Activated CD4-positive, alpha-beta T cell treated with anti-CD3 and anti-CD28 coated beads, Interleukin-2, amount 10 ng/mL, durations not matched to agents 7 days and 5 days (primary cell): ENCODE data around the gene DNALI1. TPM values are rescaled to one million over a fixed set of nuclear protein-coding genes. Genes with fewer than 3 reads are reported as not detected.

Experiments
- CTCF ChIA-PET: fragments of 350-600 bp; sonication (Branson Sonifier 250); formaldehyde crosslinking; loops from one replicate; lab custom pipeline; 2021; ENCODE audit warnings: antibody characterized with exemption; lab: Charles Lee
- POLR2A ChIA-PET: fragments of 350-600 bp; sonication (Branson Sonifier 250); formaldehyde crosslinking; loops from one replicate; lab custom pipeline; 2021; ENCODE audit warnings: antibody characterized with exemption; lab: Charles Lee
- DNase-seq: peaks from one replicate; pipeline ENCODE4 v3.0.0-alpha.2; 2020
- H3K27ac Mint-ChIP-seq: one replicate; pipeline ENCODE4 v1.8.0; 2021; ENCODE audit warnings: mild to moderate bottlenecking, moderate library complexity, mixed read lengths
- H3K27me3 Mint-ChIP-seq: one replicate; pipeline ENCODE4 v1.8.0; 2021; ENCODE audit warnings: mixed read lengths
- H3K36me3 Mint-ChIP-seq: one replicate; pipeline ENCODE4 v1.8.0; 2021; ENCODE audit warnings: low read depth, mixed read lengths
- H3K4me1 Mint-ChIP-seq: one replicate; pipeline ENCODE4 v1.8.0; 2021; ENCODE audit warnings: mixed read lengths
- H3K4me3 Mint-ChIP-seq: one replicate; pipeline ENCODE4 v1.8.0; 2021; ENCODE audit warnings: mild to moderate bottlenecking, moderate library complexity, mixed read lengths
- H3K9me3 Mint-ChIP-seq: one replicate; pipeline ENCODE4 v1.8.0; 2021; ENCODE audit warnings: mixed read lengths
- total RNA-seq, 2 experiments: library from RNA; stranded (reverse); gene quantifications; one replicate each; pipeline ENCODE4 v1.2.3, GENCODE V29; 2021

Gene DNALI1
- total RNA-seq, 2 experiments from 2014 or later = 0.40 to 0.47 TPM

DNA sequence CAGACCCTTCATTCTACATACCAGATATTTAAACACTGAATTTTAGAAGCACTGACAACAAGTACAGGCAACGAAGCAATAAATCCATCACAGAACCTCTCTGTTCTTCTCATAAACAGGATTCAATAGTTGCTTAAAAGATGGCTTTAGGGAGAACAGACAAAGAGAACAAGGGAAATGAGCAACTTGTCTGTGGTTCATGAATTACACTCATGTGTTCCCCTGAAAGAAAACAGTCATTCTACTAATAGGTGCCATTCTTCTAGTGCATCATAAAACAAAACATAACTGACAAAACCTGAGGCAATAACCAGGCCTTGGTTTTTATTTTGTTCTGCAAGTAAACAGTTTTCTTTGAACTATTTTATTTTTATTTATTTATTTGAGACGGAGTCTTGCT, 32.2 kb downstream of the DNALI1 start:
- ChIA-PET POLR2A (no interaction called here), CTCF (interaction anchor here (0.6 kb wide), 1 partner anchor 51 kb away, joined by 3 read pairs; no protein-coding TSS in a partner anchor)
- H3K27me3 Mint-ChIP-seq = no peaks in the 10 kb centered on the region
- no peaks in the 10 kb centered on the region for H3K9me3 Mint-ChIP-seq
- H3K36me3 Mint-ChIP-seq = peaks cover 56% of the 10 kb centered on the region
- no peak overlapping the region for H3K4me3 Mint-ChIP-seq
- peaks cover 15% of the 10 kb centered on the region for H3K4me1 Mint-ChIP-seq
- DNase-seq = no peak
- no peak overlapping the region for H3K27ac Mint-ChIP-seq

GRCh38 chr1:37593726-37594125, 37.0 kb downstream of the DNALI1 start:
- Mint-ChIP-seq H3K9me3 (no peaks in the 10 kb centered on the region), H3K27me3 (no peaks in the 10 kb centered on the region), H3K4me3 (peak overlapping the region; percentile 44), H3K4me1 (peaks cover 25% of the 10 kb centered on the region), H3K36me3 (peaks cover 31% of the 10 kb centered on the region), H3K27ac (peak overlapping the region; percentile 13)
- ChIA-PET POLR2A (no interaction called here), CTCF (interaction anchor here (1.0 kb wide), 1 partner anchor 10 kb away, joined by 3 read pairs; no protein-coding TSS in a partner anchor)
- DNase-seq = no peak

DNA sequence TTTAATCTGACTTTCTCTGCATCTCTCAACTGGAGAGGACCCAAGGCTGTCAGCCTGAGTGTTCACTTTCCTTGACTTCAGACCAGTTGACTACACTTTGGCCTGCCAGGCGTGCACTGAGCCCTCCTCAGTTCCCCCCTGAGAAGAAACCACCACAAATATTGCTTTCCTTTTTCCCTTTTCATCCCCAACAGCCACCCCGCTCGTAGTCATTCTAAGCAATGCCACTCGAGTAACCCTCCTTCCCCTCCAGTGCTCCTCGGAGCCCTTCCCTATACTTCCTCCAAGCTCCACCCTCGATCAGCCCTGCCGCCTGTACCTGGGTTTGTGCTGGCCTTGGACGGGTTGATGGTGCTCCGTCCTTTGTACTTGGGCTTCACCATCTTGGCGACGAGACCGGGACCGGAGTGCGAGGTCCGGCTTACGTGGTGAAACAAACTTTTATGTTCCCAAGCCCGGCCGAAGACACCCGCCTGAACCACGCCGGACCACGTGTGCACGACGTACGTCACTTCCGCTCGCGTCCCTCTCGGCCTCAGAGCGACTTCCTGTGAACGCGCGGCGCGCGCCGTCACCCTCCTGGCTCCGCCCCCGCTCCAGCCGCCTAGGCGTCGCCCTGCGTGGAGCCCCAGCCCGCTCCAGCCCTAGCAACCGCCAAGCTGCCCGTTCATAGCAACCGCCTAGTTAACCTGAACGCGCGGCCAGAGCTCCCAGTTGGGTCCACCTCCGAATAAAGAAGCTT, 38.9 kb downstream of the DNALI1 start, which contains the start of gene GNL2:
TSS of gene GNL2 (minus strand) at position 498 of the 742 bp plus-strand sequence. CDS start at position 383, 115 bp downstream.
- H3K27ac Mint-ChIP-seq = peak within 1 kb of the TSS; percentile 97
- peak; percentile 96 for DNase-seq
- H3K27me3 Mint-ChIP-seq = peaks cover 2% of the 10 kb centered on the region
- peaks cover 25% of the 10 kb centered on the region for H3K4me1 Mint-ChIP-seq
- peak within 1 kb of the TSS; percentile 96 for H3K4me3 Mint-ChIP-seq
- ChIA-PET POLR2A (no interaction called here), CTCF (interaction anchor here (0.6 to 1.8 kb wide), 5 partner anchors 78 to 264 kb away, joined by 3 to 10 read pairs (median 4); partner anchors contain the start of genes MEAF6 and MTF1)
- peaks cover 20% of the 10 kb centered on the region for H3K36me3 Mint-ChIP-seq
- no peaks in the 10 kb centered on the region for H3K9me3 Mint-ChIP-seq

- POLR2A ChIA-PET = no interaction called here
- H3K27me3 Mint-ChIP-seq = peaks cover 7% of the 10 kb centered on the region
- no peak for DNase-seq
- CTCF ChIA-PET = interaction anchor here (1.0 to 1.8 kb wide), 4 partner anchors 81 to 263 kb away, joined by 3 to 10 read pairs (median 4); partner anchors contain the start of genes MEAF6 and MTF1
- no peaks in the 10 kb centered on the region for H3K9me3 Mint-ChIP-seq
- H3K36me3 Mint-ChIP-seq = peaks cover 14% of the 10 kb centered on the region
- H3K4me3 Mint-ChIP-seq = peak overlapping the region; percentile 96
- H3K4me1 Mint-ChIP-seq = peaks cover 25% of the 10 kb centered on the region
- H3K27ac Mint-ChIP-seq = peak overlapping the region; percentile 97
Measured at GRCh38 chr1:37596182-37596667, 39.5 kb downstream of the DNALI1 start.

GRCh38 chr1:37599940-37600339, 43.2 kb downstream of the DNALI1 start:
- H3K9me3 Mint-ChIP-seq = no peaks in the 10 kb centered on the region
- no peaks in the 10 kb centered on the region for H3K36me3 Mint-ChIP-seq
- peaks cover 6% of the 10 kb centered on the region for H3K4me1 Mint-ChIP-seq
- H3K4me3 Mint-ChIP-seq = no peak overlapping the region
- H3K27me3 Mint-ChIP-seq = peaks cover 29% of the 10 kb centered on the region
- POLR2A ChIA-PET = no interaction called here
- CTCF ChIA-PET = interaction anchor here (1.2 to 1.5 kb wide), 3 partner anchors 14 to 260 kb away, joined by 3 to 4 read pairs (median 3); partner anchors contain the start of gene MTF1
- no peak overlapping the region for H3K27ac Mint-ChIP-seq
- no peak for DNase-seq

DNA sequence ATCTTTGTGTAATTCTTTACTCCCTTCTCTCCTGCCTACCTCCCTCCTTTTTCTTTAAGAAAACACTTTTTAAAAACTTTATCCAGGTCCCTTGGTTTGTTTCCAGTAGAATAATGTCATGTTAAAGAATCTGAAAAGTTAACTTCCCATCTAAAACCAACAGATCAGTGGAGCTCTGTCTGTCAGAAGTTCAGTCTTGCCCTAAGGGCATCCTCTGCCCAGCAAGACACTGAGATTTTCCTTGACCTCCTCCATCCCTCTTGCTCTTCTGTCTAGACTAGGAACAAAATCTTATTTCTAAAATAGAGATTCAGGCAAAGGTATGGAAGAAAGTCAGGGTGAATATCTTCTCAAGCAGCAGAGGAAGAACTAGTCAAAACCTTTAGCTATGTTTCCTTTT, 44.7 kb downstream of the DNALI1 start:
- H3K27ac Mint-ChIP-seq = no peak overlapping the region
- no peaks in the 10 kb centered on the region for H3K4me1 Mint-ChIP-seq
- no peaks in the 10 kb centered on the region for H3K9me3 Mint-ChIP-seq
- peaks cover 33% of the 10 kb centered on the region for H3K27me3 Mint-ChIP-seq
- DNase-seq = no peak
- CTCF ChIA-PET = interaction anchor here (0.6 to 2.0 kb wide), 2 partner anchors 14 to 87 kb away, joined by 6 to 7 read pairs; no protein-coding TSS in a partner anchor
- POLR2A ChIA-PET = no interaction called here
- H3K4me3 Mint-ChIP-seq = no peak overlapping the region
- no peaks in the 10 kb centered on the region for H3K36me3 Mint-ChIP-seq

DNA sequence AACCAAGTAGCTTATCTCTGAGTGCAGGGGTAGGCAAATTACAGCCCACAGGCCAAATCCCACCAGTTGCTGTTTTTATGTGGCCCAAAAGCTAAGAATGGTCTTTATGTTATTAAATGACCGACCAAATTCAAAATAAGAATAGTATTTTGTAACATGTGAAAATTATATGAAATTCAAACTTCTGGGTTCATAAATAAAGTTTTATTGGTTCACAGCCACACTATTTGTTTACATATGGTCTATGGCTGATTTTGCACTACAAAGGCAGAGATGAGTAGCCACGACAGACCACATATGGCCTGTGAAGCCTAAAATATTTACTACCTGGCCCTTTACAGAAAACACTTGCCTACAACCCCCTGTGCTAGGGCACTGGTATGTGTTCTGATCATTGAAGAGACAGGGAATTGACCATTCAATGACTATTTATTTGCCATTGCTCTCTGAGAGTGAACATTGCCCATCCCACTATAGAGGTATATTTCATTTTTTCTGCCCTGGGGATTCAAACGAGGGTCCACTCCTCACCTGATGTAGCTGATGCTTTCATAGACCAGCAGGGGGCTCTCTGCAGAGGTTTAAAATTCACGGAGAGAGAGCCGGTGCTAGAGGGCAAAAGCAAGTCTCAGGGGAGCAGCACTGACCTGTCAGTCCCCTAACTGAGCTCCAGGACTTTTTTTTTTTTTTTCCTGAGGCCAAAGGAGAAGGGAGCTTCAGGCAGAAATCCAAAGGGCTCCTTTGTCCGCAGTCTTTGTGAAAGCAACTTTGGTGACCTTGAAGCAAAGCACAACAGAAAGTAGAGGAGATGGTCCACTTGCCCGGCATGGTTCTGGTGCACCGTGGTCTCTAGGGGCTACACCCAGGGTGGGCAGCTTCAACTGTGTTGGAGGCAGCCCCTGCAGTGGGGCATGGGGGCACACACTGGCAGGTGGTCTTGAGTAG, 46.3 kb downstream of the DNALI1 start:
- ChIA-PET POLR2A (interaction anchor here (0.6 kb wide), 1 partner anchor 81 kb away, joined by 13 read pairs; no protein-coding TSS in a partner anchor), CTCF (interaction anchor here (0.5 to 2.0 kb wide), 14 partner anchors 8 to 1425 kb away, joined by 3 to 9 read pairs (median 4); partner anchors contain the start of gene CDCA8)
- DNase-seq = peak; percentile 58
- Mint-ChIP-seq H3K36me3 (no peaks in the 10 kb centered on the region), H3K4me3 (no peak overlapping the region), H3K27me3 (peaks cover 33% of the 10 kb centered on the region), H3K4me1 (no peaks in the 10 kb centered on the region), H3K27ac (no peak overlapping the region), H3K9me3 (no peaks in the 10 kb centered on the region)

- ChIA-PET POLR2A (no interaction called here), CTCF (interaction anchor here (1.0 kb wide), 1 partner anchor 77 kb away, joined by 3 read pairs; no protein-coding TSS in a partner anchor)
- Mint-ChIP-seq H3K4me1 (no peaks in the 10 kb centered on the region), H3K27me3 (peaks cover 31% of the 10 kb centered on the region), H3K4me3 (no peak overlapping the region), H3K36me3 (no peaks in the 10 kb centered on the region), H3K9me3 (no peaks in the 10 kb centered on the region), H3K27ac (no peak overlapping the region)
- no peak for DNase-seq
Measured at GRCh38 chr1:37605061-37605650, 48.4 kb downstream of the DNALI1 start.

DNA sequence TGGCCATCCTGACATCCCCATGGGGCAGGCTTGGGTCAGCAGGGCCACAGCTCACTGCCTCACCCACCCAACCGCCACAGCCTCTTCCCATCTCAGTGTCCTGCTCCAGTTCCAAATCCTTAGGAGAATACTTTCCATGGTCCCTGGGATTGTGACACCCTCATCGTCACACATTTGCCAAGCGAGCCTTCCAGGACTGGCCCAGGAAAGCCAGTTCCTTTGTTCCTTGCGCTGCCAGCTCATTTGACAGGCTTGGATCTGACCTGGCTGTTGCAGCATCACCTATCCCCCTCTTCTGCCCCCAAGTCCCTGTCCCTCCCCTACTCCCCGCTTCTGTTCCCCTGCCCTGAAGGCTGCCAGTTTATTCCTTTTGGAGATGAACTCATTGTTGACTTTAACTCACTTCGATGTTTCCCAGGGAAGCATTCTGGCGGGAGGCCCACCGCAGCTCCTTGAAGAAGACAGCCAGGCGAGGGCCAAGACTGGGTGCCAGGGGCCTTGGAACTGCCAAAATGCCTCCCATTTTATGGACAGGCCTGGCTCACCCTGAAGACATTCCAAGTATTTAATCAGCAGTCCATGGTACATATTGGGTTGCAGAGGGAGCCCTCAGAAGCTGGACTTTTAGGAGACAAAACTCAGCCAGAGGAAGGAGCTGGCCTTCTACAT, 49.2 kb downstream of the DNALI1 start:
- Mint-ChIP-seq H3K4me1 (no peaks in the 10 kb centered on the region), H3K9me3 (no peaks in the 10 kb centered on the region), H3K27ac (no peak overlapping the region), H3K27me3 (peaks cover 29% of the 10 kb centered on the region), H3K36me3 (no peaks in the 10 kb centered on the region), H3K4me3 (no peak overlapping the region)
- no peak for DNase-seq
- ChIA-PET CTCF (interaction anchor here (0.9 to 1.0 kb wide), 2 partner anchors 76 to 84 kb away, joined by 3 read pairs; a partner anchor contains a TSS), POLR2A (no interaction called here)

DNA sequence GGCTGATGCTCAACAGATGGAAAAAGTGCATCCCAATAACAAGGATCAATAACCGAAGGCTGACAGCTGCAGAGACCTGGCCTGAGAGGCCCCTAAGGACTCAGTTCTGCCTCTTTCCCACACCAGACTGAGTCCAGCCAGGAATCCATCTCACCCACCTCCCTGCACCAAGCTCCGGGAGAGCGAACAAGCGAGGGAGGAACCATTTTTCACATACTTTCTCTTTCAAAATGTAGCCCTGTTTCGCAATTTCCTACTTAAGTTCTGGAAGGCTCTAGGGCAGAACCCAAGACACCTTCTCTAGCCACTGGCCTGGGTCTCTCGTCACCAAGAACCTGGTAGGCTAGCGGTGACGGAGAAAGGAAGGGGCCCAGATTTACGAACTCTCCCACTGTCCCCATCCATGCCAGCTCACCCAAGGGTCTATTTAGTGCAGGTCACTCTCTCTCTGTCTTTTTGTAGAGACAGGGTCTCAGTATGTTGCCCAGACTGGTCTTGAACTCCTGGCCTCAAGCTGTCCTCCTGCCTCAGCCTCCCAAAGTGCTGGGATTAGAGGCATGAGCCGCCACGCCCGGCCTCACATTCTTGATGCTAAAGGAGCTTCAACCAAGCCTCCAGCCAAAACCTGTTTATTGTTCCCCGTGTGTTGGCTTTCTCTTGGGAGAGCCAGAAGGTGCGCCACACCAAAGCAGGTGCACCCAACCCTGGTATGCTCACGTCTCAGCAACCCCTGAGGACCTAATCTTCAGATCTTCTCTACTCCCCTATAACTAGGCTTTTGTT, 49.9 kb downstream of the DNALI1 start:
- no peak for DNase-seq
- H3K4me3 Mint-ChIP-seq = no peak overlapping the region
- H3K27me3 Mint-ChIP-seq = peaks cover 21% of the 10 kb centered on the region
- H3K9me3 Mint-ChIP-seq = no peaks in the 10 kb centered on the region
- no peak overlapping the region for H3K27ac Mint-ChIP-seq
- ChIA-PET POLR2A (interaction anchor here (0.7 kb wide), 1 partner anchor 9 kb away, joined by 3 read pairs; no protein-coding TSS in a partner anchor), CTCF (interaction anchor here (0.9 to 1.0 kb wide), 2 partner anchors 75 to 84 kb away, joined by 3 read pairs; a partner anchor contains a TSS)
- no peaks in the 10 kb centered on the region for H3K4me1 Mint-ChIP-seq
- H3K36me3 Mint-ChIP-seq = no peaks in the 10 kb centered on the region

DNA sequence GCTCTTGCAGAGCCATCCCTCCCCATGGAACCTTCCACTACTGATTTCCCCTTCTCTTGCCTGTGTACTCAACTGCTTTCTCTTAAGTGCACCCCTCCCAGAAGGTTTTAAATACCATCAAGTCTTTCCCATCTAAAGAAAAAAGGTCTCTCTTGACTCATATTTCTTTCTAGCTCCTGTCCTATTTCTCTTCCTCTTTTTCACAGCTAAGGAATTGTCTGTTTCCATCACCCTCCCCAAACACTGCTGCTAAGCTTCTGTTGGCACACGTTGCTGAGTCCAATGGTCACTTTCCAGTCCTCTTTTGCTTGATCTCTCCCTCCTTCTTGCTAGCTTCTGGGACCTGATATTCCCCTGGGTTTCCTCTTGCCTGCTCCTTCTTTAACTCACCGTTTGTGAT, 52.3 kb downstream of the DNALI1 start:
- DNase-seq = no peak
- Mint-ChIP-seq H3K9me3 (no peaks in the 10 kb centered on the region), H3K27ac (no peak overlapping the region), H3K36me3 (no peaks in the 10 kb centered on the region), H3K27me3 (peaks cover 15% of the 10 kb centered on the region), H3K4me3 (no peak overlapping the region), H3K4me1 (no peaks in the 10 kb centered on the region)
- POLR2A ChIA-PET = no interaction called here
- CTCF ChIA-PET = interaction anchor here (0.7 kb wide), 1 partner anchor 14 kb away, joined by 4 read pairs; no protein-coding TSS in a partner anchor
